GM19324 (cell line): ENCODE results near the gene SPOCK2.
A peak's percentile ranks its signal among the peaks of the same experiment; 100 is the strongest.
"Not testable (repeated sequence)": the region's sequence is repeated elsewhere in the genome, so short reads cannot be mapped to it uniquely, and the experiment has no call there.

Experiments
- ATAC-seq: cut with Tn5 transposase; IDR thresholded peaks from one replicate; pipeline ENCODE4 v1.9.1; 2021; ENCODE audit warnings: mild to moderate bottlenecking, moderate library complexity; ENCODE audit not compliant: unreplicated experiment, low FRiP score

The SPOCK2 gene, protein sequence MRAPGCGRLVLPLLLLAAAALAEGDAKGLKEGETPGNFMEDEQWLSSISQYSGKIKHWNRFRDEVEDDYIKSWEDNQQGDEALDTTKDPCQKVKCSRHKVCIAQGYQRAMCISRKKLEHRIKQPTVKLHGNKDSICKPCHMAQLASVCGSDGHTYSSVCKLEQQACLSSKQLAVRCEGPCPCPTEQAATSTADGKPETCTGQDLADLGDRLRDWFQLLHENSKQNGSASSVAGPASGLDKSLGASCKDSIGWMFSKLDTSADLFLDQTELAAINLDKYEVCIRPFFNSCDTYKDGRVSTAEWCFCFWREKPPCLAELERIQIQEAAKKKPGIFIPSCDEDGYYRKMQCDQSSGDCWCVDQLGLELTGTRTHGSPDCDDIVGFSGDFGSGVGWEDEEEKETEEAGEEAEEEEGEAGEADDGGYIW

DNA sequence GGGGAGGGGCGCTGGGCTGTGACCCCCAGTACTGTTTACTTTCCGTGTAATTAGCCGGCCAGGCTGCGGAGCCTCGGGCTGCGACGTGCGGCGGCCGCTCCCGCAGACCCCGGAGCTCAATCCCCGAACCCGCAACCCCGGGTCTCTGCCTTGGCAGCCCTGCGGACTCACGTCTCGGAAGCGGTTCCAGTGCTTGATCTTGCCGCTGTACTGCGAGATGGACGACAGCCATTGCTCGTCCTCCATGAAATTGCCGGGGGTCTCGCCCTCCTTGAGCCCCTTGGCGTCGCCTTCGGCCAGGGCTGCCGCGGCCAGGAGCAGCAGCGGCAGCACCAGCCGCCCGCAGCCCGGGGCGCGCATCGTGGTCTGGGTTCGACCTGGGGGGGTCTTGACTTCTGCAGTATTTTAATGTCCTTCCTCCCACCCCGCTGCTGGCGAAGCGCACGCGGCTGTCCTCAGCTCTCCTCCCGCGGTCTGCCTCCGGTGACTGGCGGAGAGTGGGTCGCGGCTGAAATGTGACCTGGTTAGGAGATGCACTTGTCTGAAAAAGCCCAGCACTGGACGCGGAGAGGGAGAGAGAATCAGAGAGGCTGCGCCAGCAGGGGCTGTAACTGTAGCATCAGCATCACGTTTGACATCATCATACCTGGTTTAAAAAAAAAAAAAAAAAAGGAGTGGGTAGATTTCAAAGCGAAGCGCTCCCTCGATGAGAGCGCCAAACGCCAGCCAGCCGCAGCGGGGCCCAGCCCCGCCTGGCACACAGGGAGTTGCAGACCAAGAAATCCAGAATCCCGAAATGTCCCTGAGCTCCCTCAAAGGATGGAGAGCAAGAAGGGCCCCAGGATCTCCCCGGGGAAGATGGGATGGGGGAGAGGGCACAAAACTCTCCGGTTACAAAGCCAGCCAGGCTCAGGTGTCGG lies at the start of gene SPOCK2:
SPOCK2 (minus strand) TSS at position 583 of the 920 bp plus-strand sequence; CDS start at position 360, 223 bp downstream.
- ATAC-seq, result no peak

DNA sequence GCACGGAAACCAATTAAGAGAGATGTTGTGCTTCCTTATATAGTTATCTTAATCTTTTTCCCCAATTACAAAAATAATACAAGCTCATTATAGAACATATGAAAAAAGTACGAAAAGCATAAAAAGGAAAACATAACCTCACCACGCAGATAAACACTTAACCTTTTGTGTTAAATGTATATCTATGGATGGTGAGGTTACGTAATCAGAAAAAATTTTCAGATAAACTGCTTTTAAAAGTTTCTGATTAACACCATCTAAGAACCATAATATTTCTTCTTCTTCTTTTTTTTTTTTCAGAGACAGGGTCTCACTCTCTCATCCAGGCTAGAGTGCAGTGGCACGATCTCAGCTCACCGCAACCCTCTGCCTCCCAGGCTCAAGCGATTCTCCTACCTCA lies 49.2 kb upstream of the SPOCK2 start:
- no peak for ATAC-seq

DNA sequence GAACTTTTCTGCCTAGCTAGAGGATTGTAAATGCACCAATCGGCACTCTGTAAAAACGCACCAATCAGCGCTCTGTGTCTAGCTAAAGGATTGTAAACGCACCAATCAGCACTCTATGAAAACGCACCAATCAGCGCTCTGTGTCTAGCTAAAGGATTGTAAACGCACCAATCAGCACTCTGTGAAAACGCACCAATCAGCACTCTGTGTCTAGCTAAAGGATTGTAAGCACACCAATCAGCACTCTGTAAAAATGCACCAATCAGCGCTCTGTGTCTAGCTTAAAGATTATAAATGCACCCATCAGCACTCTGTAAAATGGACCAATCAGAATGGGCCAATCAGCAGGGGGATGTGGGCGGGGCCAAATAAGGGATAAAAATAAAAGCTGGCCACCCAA lies 47.9 kb upstream of the SPOCK2 start:
- not testable (repeated sequence) for ATAC-seq

DNA sequence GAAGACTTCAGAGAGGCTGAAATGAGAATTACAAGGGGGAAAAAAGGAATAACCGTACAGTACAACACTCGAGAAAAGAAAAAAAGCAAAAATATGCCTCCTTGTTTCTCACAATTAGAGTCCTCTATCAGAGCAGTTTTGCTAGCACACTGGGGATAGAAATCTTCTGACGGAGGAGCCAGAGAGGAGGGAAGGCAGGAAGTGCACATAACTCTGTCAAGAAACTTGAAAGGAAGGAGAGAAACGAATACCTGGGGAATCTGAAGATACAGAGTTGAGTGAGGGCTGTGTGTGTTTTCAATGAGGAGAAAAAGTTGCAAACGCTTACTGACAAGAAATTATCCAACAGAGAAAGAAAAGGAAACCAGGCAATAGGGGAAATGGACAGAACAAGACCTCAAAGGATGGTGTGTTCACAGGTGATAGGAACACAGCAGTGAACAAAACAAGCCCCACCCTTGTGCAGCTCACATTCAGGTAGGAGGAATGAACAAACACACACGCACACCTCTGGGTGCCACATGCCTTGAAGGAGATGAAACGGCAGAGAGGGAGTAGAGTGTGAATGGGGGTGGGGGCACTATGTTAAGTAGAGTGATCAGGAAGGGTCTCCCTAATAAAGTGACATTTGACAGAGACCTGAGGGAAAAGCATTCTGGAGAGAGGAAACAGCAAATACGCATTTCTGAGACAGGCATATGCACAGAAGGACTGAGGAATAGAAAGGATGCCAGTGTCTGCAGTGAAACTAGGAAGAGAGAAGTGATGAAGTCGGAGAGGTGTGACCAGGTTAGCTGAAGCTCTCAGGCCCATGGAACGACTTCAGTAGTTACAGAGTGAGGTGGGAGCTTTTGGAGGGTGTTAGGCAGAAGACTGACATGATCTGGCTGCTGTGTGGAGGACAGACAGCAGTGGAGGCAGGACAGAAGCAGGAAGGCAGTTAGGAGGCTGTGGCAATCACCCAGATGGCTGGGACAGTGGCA lies 46.7 kb upstream of the SPOCK2 start:
- no peak for ATAC-seq

DNA sequence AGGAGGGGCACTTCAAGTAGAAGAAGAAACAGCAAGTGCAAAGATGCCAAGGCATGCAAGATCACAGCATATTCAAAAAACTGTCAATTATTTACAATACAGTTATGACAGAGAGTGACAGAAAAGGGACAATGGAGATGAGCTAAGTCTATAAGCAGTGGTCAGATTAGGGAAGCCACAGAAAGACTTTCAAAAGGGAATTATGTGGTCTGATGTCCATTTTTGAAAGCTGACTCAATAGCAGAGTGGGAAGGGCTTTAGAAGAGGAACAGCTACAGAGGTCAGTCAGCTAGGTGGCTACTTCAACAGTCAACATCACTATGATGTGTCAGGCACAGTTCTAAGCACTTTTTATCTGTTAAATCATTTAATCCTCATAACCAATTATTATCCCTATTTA lies 45.2 kb upstream of the SPOCK2 start:
- peak; percentile 62 for ATAC-seq

DNA sequence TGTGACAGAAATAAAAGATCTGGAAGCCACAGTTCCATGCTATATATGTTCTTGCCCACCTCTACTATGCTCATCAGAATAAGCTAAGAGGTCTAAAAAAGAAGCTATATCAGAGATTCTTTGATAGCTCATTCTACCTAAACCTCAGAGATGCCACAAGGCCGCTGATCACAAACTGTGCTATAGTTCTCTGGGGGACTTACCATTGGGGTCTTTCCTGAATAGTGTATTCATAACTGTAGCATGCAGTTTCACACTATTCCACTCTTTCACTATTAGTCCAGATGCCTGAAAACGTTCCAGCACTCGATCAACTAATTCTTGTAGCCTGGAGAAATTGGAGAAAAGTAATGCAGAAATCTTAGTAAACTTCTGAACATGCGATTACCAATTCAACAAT lies 44.5 kb upstream of the SPOCK2 start:
- no peak for ATAC-seq

DNA sequence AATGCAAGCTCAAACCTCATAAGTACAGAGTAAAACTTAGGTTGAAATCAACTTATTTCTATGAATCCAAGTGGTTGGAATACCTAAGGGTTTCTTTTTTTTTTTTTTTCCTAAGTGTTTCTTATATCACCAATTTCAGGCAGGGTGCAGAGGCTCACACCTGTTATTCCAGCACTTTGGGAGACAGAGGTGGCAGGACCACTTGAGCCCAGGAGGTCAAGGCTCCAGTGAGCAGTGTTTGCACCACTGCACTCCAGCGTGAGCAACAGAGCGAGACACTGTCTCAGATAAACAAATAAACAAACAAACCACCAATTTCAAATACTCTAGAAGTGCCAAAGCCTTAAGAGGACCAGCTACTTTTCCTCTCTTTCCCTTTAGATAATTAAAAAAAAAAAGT lies 39.2 kb upstream of the SPOCK2 start:
- ATAC-seq, result no peak

DNA sequence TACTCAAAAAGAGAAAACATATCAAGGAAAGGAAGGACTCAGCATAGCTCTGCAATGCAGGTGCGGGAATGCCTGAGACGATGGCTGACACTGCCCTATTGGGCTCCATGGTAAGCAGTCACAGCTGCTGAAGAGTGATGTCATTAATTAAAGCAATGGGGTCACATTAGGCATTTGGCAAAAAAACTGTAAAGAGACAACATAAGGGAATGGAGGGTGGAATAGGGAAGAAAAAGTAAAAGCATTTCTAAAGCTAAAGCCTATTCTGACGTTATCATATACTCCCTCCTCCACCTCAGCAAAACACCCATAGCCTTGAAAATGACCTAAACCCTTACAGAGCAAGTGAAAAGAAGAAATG lies 38.5 kb upstream of the SPOCK2 start:
- ATAC-seq, result no peak

DNA sequence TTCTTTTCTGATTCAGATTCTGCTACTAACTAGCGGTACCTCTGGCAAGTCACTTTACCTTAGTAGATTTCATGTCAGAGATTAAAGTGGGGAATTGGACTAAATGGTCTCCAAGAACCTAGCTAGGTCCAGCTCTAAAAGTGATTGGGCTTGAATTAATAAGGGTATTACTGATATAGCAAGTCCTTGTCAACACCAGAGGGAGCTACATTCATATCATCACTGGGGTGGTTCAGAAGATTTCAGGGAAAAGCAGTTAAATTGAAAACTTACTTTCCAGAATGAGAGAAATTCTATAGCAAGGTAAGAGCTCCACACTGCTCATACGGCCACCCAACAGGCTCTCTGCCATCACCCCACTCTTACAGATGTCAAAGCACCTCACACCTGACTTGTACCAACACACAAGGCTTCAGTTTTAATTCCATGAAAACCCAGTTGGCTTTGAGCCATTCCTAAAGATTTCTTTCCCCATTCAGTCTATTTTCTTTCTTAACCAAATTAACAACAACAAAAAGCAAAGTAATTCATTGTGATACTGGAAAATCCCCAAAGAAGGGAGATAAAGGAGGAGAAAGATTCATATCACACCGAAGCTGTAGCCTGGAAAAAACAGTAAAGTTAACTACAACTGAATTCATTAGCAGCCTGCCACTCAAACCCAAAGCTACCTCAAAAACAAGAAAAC lies 38.0 kb upstream of the SPOCK2 start:
- no peak for ATAC-seq

DNA sequence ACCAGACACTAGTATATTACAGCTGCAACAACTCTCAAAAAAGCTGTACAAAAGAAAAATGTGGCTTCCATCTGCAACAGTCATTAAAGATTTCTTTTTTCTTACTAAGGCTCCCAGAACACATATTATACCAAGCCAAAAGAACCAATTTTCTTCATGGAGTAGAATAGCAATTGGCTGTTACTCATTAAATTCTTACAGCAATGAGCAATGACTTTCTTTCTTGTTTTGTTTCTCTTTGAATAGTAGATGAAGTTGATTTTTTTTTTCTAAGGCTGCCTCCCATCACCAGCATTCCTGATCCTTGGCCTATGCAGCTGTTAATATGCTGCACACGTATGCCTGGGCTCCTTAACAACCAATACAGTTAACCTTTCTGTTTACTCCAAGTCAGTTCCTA lies 36.6 kb upstream of the SPOCK2 start:
- ATAC-seq, result no peak

DNA sequence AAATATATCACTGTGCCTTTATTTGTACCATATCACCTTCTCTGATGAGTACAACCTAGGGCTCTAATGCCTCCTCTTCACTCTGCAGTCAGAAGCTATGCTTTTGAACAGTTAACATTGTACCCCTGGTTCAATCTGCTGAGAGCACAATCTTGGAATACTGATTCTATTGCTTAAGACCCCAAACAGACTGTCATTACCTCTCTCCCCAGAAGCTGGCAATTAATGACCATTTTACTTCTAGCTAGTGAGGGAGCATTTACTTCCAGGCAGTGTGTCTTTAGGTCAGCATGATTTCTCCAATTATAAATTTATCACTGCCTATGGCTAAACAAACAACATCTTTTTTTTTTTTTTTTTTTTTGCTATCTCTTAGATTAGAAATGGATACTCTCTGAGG lies 36.0 kb upstream of the SPOCK2 start:
- no peak for ATAC-seq

DNA sequence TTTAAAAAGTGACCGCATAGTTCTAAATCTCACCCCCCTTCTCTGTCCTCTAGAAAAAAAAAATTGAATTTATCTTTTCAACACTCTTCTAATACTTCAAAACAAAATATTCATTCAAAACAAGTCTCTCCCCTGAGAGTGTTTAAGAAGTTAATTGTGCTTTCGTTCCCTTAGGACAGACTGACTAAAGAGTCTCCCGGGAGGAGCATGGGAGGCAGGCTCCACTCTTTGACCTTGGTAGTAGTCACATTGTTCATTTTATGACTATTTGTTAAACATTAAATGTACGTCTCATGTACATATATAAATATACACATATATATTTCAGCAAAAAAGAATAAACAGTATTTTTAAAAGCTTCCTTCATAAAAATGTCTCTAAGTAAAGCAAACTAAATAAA lies 35.3 kb upstream of the SPOCK2 start:
- no peak for ATAC-seq

DNA sequence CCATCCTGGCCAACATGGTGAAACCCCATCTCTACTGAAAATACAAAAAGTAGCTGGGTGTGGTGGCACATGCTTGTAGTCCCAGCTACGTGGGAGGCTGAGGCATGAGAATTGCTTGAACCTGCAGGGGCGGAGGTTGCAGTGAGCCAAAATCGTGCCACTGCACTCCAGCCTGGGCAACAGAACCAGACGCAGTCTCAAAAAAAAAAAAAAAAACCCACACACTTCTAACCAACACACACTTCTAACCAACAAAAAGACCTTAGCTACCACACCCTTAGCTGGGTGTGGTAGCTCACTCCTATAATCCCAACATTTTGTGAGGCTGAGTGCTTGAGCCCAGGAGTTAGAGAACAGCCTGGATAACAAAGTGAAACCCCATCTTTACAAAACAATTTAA lies 33.9 kb upstream of the SPOCK2 start:
- ATAC-seq, result no peak

DNA sequence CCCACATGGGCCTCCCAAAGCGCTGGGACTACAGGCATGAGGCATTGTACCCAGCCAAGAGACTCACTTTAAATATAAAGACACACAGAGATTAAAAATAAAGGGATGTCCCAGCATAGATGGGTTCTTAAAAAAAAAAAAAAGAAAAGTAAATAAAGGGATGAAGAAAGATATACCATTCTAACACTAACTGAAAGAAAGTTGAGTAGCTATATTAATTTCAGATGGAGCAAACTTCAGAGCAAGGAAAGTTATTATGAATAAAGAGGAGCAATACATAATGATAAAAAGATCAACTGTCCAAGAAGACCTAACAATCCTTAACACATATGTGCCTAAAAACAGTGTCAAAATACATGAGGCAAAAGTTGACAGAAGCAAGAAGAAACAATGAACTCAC lies 33.0 kb upstream of the SPOCK2 start:
- ATAC-seq, result no peak

DNA sequence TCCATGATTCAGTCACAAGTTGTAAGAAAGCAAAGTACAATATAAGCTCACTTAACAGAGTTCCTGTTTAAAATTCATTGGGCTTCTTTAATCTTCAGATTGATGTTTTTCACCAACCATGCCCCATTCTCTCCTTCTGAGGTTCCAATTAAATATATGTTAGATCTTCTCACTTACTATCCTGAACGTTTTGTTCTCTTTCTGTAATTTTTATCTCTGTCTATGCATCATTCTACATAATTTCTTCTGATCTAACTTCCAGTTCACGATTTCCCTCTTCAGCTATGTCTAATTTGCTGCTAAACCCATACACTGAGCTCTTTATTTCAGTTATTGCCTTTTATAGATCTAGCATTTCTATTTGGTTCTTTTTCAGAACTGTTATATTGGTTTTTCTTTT lies 28.0 kb upstream of the SPOCK2 start:
- ATAC-seq, result no peak

DNA sequence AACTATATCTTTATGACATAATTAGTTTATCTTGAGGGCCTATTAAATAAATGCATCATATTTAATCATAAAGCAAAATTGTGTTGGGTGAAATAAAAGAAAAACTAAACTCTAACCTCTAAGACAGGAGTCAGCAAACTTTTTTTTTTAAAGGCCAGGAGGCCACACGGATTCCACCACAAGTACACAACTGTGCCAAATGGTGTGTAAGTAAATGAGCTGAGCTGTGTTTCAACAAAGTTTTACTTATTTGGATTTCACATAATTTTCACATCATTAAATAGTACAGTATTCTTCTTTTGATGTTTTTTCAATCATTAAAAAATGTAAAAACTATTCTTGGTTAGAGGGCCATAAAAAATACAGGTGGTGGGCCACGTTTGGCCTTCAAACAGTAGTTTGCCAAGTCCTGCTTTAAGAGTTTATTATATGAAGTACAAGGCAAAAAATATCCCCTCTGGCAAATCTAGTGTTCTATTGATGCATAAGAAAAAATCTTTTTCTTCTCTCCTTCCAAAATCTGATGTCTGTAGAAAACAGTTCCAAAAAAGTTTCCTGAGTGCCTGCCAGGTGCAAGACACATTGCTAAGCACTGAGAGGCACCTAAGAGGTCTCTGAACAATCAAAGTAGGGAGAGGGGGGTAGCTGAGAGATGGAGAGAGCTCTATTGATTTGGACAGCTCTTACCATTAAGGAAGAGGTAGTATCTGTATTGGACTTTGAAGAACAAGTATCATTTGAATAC lies 26.5 kb upstream of the SPOCK2 start:
- ATAC-seq, result no peak

DNA sequence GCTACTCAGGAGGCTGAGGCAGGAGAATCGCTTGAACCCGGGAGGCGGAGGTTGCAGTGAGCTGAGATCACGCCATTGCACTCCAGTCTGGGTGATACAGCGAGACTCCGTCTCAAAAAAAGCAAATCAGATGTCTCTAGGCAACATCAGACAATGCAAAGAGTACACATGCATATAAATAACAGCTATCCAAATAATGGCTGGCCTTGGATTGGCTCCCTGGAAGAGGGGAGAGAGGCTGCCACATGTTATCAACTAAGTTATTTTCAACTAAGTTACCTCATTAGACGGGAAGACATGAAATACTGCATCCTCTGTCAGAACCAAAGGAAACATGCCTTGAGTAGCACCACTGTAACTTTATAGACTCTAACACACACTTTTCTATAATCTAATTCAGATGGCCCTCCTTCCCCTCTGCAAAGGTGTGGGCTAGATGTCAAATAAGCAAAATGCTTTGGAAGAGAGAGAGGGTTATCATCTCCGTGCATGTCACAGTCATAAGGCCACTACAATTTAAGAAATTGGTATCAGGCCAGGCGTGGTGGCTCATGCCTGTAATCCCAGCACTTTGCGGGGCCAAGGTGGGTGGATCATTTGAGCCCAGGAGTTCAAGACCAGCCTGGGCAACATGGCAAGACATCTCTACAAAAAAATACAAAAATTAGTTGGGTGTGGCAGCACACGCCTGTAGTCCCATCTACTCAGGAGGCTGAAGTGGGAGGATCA lies 22.5 kb upstream of the SPOCK2 start:
- no peak for ATAC-seq

DNA sequence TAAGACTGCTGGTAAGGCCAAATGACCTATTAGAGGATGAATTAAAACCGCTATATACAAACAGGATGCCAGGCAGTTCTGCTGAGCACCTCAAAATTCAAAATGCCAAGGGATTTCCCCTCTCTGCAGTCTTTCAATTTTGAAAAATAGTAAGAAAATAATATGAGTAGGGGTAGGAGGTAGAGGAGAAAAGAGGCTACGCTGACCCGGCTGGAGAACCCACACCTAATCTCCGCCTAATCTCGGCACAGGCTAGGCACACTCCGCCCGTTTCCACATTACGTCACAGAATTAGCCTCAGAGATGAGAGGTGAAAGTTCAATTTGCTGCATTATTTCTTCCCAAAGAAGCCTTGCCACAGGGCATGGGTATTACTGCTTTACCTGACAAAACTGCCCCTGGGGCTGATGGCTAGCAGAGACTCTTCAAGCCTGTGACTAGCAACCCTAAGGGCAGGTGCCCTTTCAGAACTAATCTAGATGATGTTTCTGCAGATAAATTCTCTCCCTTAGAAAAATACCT lies 21.3 kb upstream of the SPOCK2 start:
- ATAC-seq, result no peak
